Small intestine (tissue), 7 donors: ENCODE measurements around the gene CLC. TPM values are rescaled to one million over a fixed set of nuclear protein-coding genes. Genes with fewer than 3 reads are reported as not detected.

Source experiments
- DNase-seq, 2 donors: peaks; one replicate each; pipeline versions ENCODE4 v3.0.0 to v3.0.0-alpha.2; 2013
- FAIRE-seq: peaks from 2 replicates; lab custom pipeline; 2012; peaks lifted over from hg19 to GRCh38; lab: Jason Lieb, UNC
- H3K27ac ChIP-seq, 3 donors: one replicate each; pipeline ENCODE4 v1.5.1; 2013; ENCODE audit warnings: low read length in 2 of 3, mild to moderate bottlenecking in 2 of 3, control low read depth in 1 of 3, inconsistent platforms in 1 of 3, low read depth in 1 of 3, moderate library complexity in 1 of 3
- H3K27me3 ChIP-seq, 3 donors: one replicate each; pipeline ENCODE4 v1.6.1; 2013; ENCODE audit warnings: low read length in 3 of 3, inconsistent platforms in 1 of 3; ENCODE audit not compliant: control insufficient read depth in 3 of 3, insufficient read depth in 3 of 3
- H3K36me3 ChIP-seq, 3 donors: one replicate each; pipeline ENCODE4 v1.6.1; 2013; ENCODE audit warnings: low read length in 3 of 3, inconsistent platforms in 1 of 3, low read depth in 1 of 3, mild to moderate bottlenecking in 1 of 3, moderate library complexity in 1 of 3; ENCODE audit not compliant: control insufficient read depth in 3 of 3, insufficient read depth in 2 of 3
- H3K4me1 ChIP-seq, 3 donors: one replicate each; pipeline ENCODE4 v1.6.1; 2013; ENCODE audit warnings: low read length in 2 of 3, inconsistent platforms in 1 of 3, low read depth in 1 of 3, mild to moderate bottlenecking in 1 of 3, moderate library complexity in 1 of 3; ENCODE audit not compliant: control insufficient read depth in 3 of 3, insufficient read depth in 2 of 3
- H3K4me3 ChIP-seq, 3 donors: one replicate each; pipeline ENCODE4 v1.5.1; 2013; ENCODE audit warnings: low read length in 3 of 3, control low read depth in 1 of 3, inconsistent platforms in 1 of 3, low read depth in 1 of 3, mild to moderate bottlenecking in 1 of 3, moderate library complexity in 1 of 3
- H3K9me3 ChIP-seq, 2 donors: one replicate each; pipeline ENCODE4 v1.6.1; 2013; ENCODE audit warnings: low read depth in 1 of 2, low read length in 1 of 2; ENCODE audit not compliant: control insufficient read depth in 2 of 2, insufficient read depth in 1 of 2
- WGBS, 3 donors: extraction: QIAGEN DNeasy Blood & Tissue Kit; methylation state at CpG; one replicate each; pipeline ENCODE4 v1.1.7; 2013; 5-methylcytosine and 5-hydroxymethylcytosine counted together
- polyA plus RNA-seq, 4 donors: library from polyadenylated mRNA; stranded (reverse) in 3 of 4; unstranded in 1 of 4; fragments of 200-250 nt in 3 of 4; fragments of 120-200 nt in 1 of 4; gene quantifications; one replicate each; pipeline versions ENCODE4 v1.2.1 to v1.2.3, GENCODE V29; 2013
- donor health status: healthy with polysubstance abuse.
- donor health status: control.
- donor health status: control.
- donor health status: Bipolar disorder and iron deficiency.
- donor health status: healthy.

Gene CLC
- polyA plus RNA-seq, 4 donors: 1.2 to 27.3 TPM; not detected in 2

- H3K36me3 ChIP-seq: no peaks in the 10 kb centered on the region
- peaks cover 0 to 6% of the 10 kb centered on the region in 2 donors for H3K9me3 ChIP-seq
- H3K27ac ChIP-seq: no peak overlapping the region
- 59 to 85% (median 79%) methylated on average over 3 of the region's 3 CpGs for WGBS, 3 donors
- DNase-seq (no peak), FAIRE-seq (no peak)
- no peaks in the 10 kb centered on the region for H3K27me3 ChIP-seq
- H3K4me3 ChIP-seq: no peak overlapping the region
- H3K4me1 ChIP-seq: no peaks in the 10 kb centered on the region
Measured at GRCh38 chr19:39686739-39687138, 51.1 kb downstream of the CLC start.

- Histone ChIP-seq H3K9me3 (peaks cover 0 to 3% of the 10 kb centered on the region in 2 donors), H3K4me1 (no peaks in the 10 kb centered on the region), H3K27me3 (no peaks in the 10 kb centered on the region), H3K4me3 (no peak overlapping the region), H3K36me3 (no peaks in the 10 kb centered on the region), H3K27ac (no peak overlapping the region)
- 78 to 82% (median 78%) methylated on average over 5 of the region's 5 CpGs for WGBS, 3 donors
- FAIRE-seq (no peak), DNase-seq (no peak)
Measured at GRCh38 chr19:39684267-39684666, 53.6 kb downstream of the CLC start.

GRCh38 chr19:39681416-39681815 is 56.4 kb downstream of the CLC start:
- Histone ChIP-seq H3K4me3 (no peak overlapping the region), H3K27me3 (no peaks in the 10 kb centered on the region), H3K36me3 (no peaks in the 10 kb centered on the region), H3K27ac (no peak overlapping the region), H3K4me1 (peaks cover 0 to 2% (median 0%) of the 10 kb centered on the region in 3 donors), H3K9me3 (no peaks in the 10 kb centered on the region)
- DNase-seq (no peak), FAIRE-seq (no peak)
- WGBS, 3 donors: 83 to 87% (median 87%) methylated on average over 5 of the region's 5 CpGs

Other genes with a start within 250 kb of the CLC start
- gene DLL3, start 239.1 kb downstream of the CLC start, polyA plus RNA-seq: under 1 TPM in 2 of 4 donors, not detected in 2; 0.15 to 0.40 TPM
- gene SELENOV, start 222.9 kb downstream of the CLC start, polyA plus RNA-seq: under 1 TPM in 1 of 4 donors, not detected in 3; 0.32 TPM
- 1 to 10 TPM in 1 of 4 donors, under 1 TPM in 2, not detected in 1; 0.81 to 2.0 (median 0.99) TPM for gene EID2B, start 205.2 kb downstream of the CLC start, polyA plus RNA-seq
- gene EID2, start 197.9 kb downstream of the CLC start, polyA plus RNA-seq: 10 to 100 TPM in 3 of 4 donors, 1 to 10 TPM in 1; 9.9 to 13.4 (median 11.9) TPM
- not detected for gene LGALS13, start 135.5 kb downstream of the CLC start, polyA plus RNA-seq
- gene LGALS16, start 82.1 kb downstream of the CLC start, polyA plus RNA-seq: not detected
- 1 to 10 TPM in 1 of 4 donors, not detected in 3; 5.1 TPM for gene LGALS14, start 33.5 kb downstream of the CLC start, polyA plus RNA-seq
- not detected for gene LEUTX, start 40.8 kb upstream of the CLC start, polyA plus RNA-seq
- 10 to 100 TPM in 3 of 4 donors, 1 to 10 TPM in 1; 8.6 to 31.2 (median 11.4) TPM for gene DYRK1B, start 96.1 kb upstream of the CLC start, polyA plus RNA-seq
- 100 to 1,000 TPM; 109 to 447 (median 199) TPM for gene FBL, start 108.3 kb upstream of the CLC start, polyA plus RNA-seq
- gene FCGBP, start 196.6 kb upstream of the CLC start, polyA plus RNA-seq: 100 to 1,000 TPM in 2 of 4 donors, 10 to 100 TPM in 2; 17.0 to 743 (median 81.2) TPM
- 100 to 1,000 TPM in 1 of 4 donors, 10 to 100 TPM in 3; 70.4 to 111 (median 91.6) TPM for gene PSMC4, start 233.1 kb upstream of the CLC start, polyA plus RNA-seq